ENCODE measurements around the gene NEUROD2. TPM values are rescaled to one million over a fixed set of nuclear protein-coding genes. Genes with fewer than 3 reads are reported as not detected.
A peak's percentile ranks its signal among the peaks of the same experiment; 100 is the strongest.

NEUROD2 gene
- total and polyA plus RNA-seq, 7 experiments from 2014 or later = not detected

- no peak for DNase-seq
- peak overlapping the region in 3 of 10 donors; percentile 5 to 61 (median 17) for H3K4me3 Mint-ChIP-seq
- peaks cover 4 to 10% of the 10 kb centered on the region in 2 donors for H3K4me1 ChIP-seq (ENCODE audit: control insufficient read depth in 2 of 2, insufficient read depth in 2 of 2, low read length in 2 of 2)
- peaks cover 24 to 68% (median 56%) of the 10 kb centered on the region in 7 donors for H3K4me1 Mint-ChIP-seq
- H3K9me3 Mint-ChIP-seq = no peaks in the 10 kb centered on the region
- H3K27ac Mint-ChIP-seq = peak overlapping the region in 8 of 9 donors; percentile 32 to 82 (median 66)
- ChIA-PET POLR2A (interaction anchor here (0.5 to 1.4 kb wide), 3 partner anchors 14 to 80 kb away, joined by 4 to 9 read pairs (median 5); no protein-coding TSS in a partner anchor), CTCF (interaction anchor here (0.6 to 3.5 kb wide), 11 partner anchors 11 to 373 kb away, joined by 3 to 15 read pairs (median 3); no protein-coding TSS in a partner anchor)
- H3K27ac ChIP-seq (ENCODE audit: low read depth, low read length) = no peak overlapping the region
- intact Hi-C loops (cut with micrococcal nuclease) = loop anchor here in 1 of 2 donors (2.0 kb wide), 1 partner anchor 29 kb away; no protein-coding TSS in a partner anchor
- no peak overlapping the region for H3K4me3 ChIP-seq (ENCODE audit: low read length)
- no peaks in the 10 kb centered on the region for H3K27me3 ChIP-seq (ENCODE audit: control insufficient read depth in 2 of 2, insufficient read depth in 2 of 2, low read length in 2 of 2)
- peaks cover 0 to 32% (median 0%) of the 10 kb centered on the region in 3 experiments for H3K36me3 ChIP-seq (ENCODE audit: control insufficient read depth in 2 of 3, insufficient read depth in 3 of 3, low read length in 3 of 3)
- no peaks in the 10 kb centered on the region for H3K27me3 Mint-ChIP-seq
- H3K9me3 ChIP-seq (ENCODE audit: control insufficient read depth in 2 of 3, low read length in 3 of 3) = no peaks in the 10 kb centered on the region
- ATAC-seq = no peak
- H3K36me3 Mint-ChIP-seq = peaks cover 0 to 18% (median 0%) of the 10 kb centered on the region in 5 donors
Observed at GRCh38 chr17:39651923-39652586, 44.3 kb upstream of the NEUROD2 start.

GRCh38 chr17:39650121-39650579, 42.4 kb upstream of the NEUROD2 start:
- peaks cover 23 to 72% (median 55%) of the 10 kb centered on the region in 7 donors for H3K4me1 Mint-ChIP-seq
- peaks cover 0 to 12% (median 0%) of the 10 kb centered on the region in 5 donors for H3K36me3 Mint-ChIP-seq
- H3K27me3 Mint-ChIP-seq = no peaks in the 10 kb centered on the region
- Histone ChIP-seq H3K4me3 (ENCODE audit: low read length) (no peak overlapping the region), H3K36me3 (ENCODE audit: control insufficient read depth in 2 of 3, insufficient read depth in 3 of 3, low read length in 3 of 3) (peaks cover 0 to 27% (median 0%) of the 10 kb centered on the region in 3 experiments), H3K4me1 (ENCODE audit: control insufficient read depth in 2 of 2, insufficient read depth in 2 of 2, low read length in 2 of 2) (peaks cover 4 to 10% of the 10 kb centered on the region in 2 donors), H3K27ac (ENCODE audit: low read depth, low read length) (no peak overlapping the region), H3K9me3 (ENCODE audit: control insufficient read depth in 2 of 3, low read length in 3 of 3) (no peaks in the 10 kb centered on the region), H3K27me3 (ENCODE audit: control insufficient read depth in 2 of 2, insufficient read depth in 2 of 2, low read length in 2 of 2) (no peaks in the 10 kb centered on the region)
- no peak for ATAC-seq
- H3K4me3 Mint-ChIP-seq = no peak overlapping the region
- CTCF ChIA-PET = interaction anchor here (1.2 kb wide), 3 partner anchors 11 to 28 kb away, joined by 3 to 4 read pairs (median 4); no protein-coding TSS in a partner anchor
- POLR2A ChIA-PET = interaction anchor here (1.1 kb wide), 1 partner anchor 8 kb away, joined by 3 read pairs; no protein-coding TSS in a partner anchor
- no peaks in the 10 kb centered on the region for H3K9me3 Mint-ChIP-seq
- H3K27ac Mint-ChIP-seq = peak overlapping the region in 8 of 9 donors; percentile 39 to 89 (median 72)
- intact Hi-C loops (cut with micrococcal nuclease) = no loop called here
- DNase-seq = no peak

- no peaks in the 10 kb centered on the region for H3K9me3 Mint-ChIP-seq
- peaks cover 21 to 74% (median 57%) of the 10 kb centered on the region in 7 donors for H3K4me1 Mint-ChIP-seq
- no peak overlapping the region for H3K4me3 ChIP-seq (ENCODE audit: low read length)
- POLR2A ChIA-PET = interaction anchor here (0.7 to 1.4 kb wide), 3 partner anchors 9 to 277 kb away, joined by 3 read pairs; no protein-coding TSS in a partner anchor
- peaks cover 0 to 24% (median 0%) of the 10 kb centered on the region in 3 experiments for H3K36me3 ChIP-seq (ENCODE audit: control insufficient read depth in 2 of 3, insufficient read depth in 3 of 3, low read length in 3 of 3)
- H3K36me3 Mint-ChIP-seq = peaks cover 0 to 12% (median 0%) of the 10 kb centered on the region in 5 donors
- peak overlapping the region in 7 of 9 donors; percentile 9 to 70 (median 49) for H3K27ac Mint-ChIP-seq
- no peaks in the 10 kb centered on the region for H3K27me3 ChIP-seq (ENCODE audit: control insufficient read depth in 2 of 2, insufficient read depth in 2 of 2, low read length in 2 of 2)
- CTCF ChIA-PET = interaction anchor here (1.3 to 1.5 kb wide), 2 partner anchors 14 to 17 kb away, joined by 3 to 4 read pairs; no protein-coding TSS in a partner anchor
- H3K4me1 ChIP-seq (ENCODE audit: control insufficient read depth in 2 of 2, insufficient read depth in 2 of 2, low read length in 2 of 2) = peaks cover 4 to 5% of the 10 kb centered on the region in 2 donors
- intact Hi-C loops (cut with micrococcal nuclease) = no loop called here
- no peaks in the 10 kb centered on the region for H3K9me3 ChIP-seq (ENCODE audit: control insufficient read depth in 2 of 3, low read length in 3 of 3)
- H3K27me3 Mint-ChIP-seq = no peaks in the 10 kb centered on the region
- no peak for DNase-seq
- H3K27ac ChIP-seq (ENCODE audit: low read depth, low read length) = no peak overlapping the region
- no peak overlapping the region for H3K4me3 Mint-ChIP-seq
- no peak for ATAC-seq
Observed at GRCh38 chr17:39648616-39649366, 41.1 kb upstream of the NEUROD2 start.

- DNase-seq = no peak
- Histone ChIP-seq H3K27me3 (ENCODE audit: control insufficient read depth in 2 of 2, insufficient read depth in 2 of 2, low read length in 2 of 2) (no peaks in the 10 kb centered on the region), H3K9me3 (ENCODE audit: control insufficient read depth in 2 of 3, low read length in 3 of 3) (no peaks in the 10 kb centered on the region), H3K4me3 (ENCODE audit: low read length) (no peak overlapping the region), H3K4me1 (ENCODE audit: control insufficient read depth in 2 of 2, insufficient read depth in 2 of 2, low read length in 2 of 2) (peaks cover under 1 to 17% of the 10 kb centered on the region in 2 donors), H3K36me3 (ENCODE audit: control insufficient read depth in 2 of 3, insufficient read depth in 3 of 3, low read length in 3 of 3) (peaks cover 0 to 20% (median 0%) of the 10 kb centered on the region in 3 experiments), H3K27ac (ENCODE audit: low read depth, low read length) (no peak overlapping the region)
- CTCF ChIA-PET = interaction anchor here (0.8 to 1.3 kb wide), 2 partner anchors 15 to 24 kb away, joined by 3 read pairs; no protein-coding TSS in a partner anchor
- no peak for ATAC-seq
- H3K9me3 Mint-ChIP-seq = no peaks in the 10 kb centered on the region
- intact Hi-C loops (cut with micrococcal nuclease) = no loop called here
- H3K27ac Mint-ChIP-seq = peak overlapping the region in 3 of 9 donors; percentile 33 to 57 (median 41)
- H3K4me3 Mint-ChIP-seq = no peak overlapping the region
- H3K27me3 Mint-ChIP-seq = no peaks in the 10 kb centered on the region
- H3K36me3 Mint-ChIP-seq = peaks cover 0 to 12% (median 0%) of the 10 kb centered on the region in 5 donors
- peaks cover 30 to 78% (median 60%) of the 10 kb centered on the region in 7 donors for H3K4me1 Mint-ChIP-seq
- POLR2A ChIA-PET = interaction anchor here (0.9 to 1.4 kb wide), 2 partner anchors 9 to 10 kb away, joined by 3 to 4 read pairs; no protein-coding TSS in a partner anchor
Observed at GRCh38 chr17:39647256-39647655, 39.5 kb upstream of the NEUROD2 start.

GRCh38 chr17:39643271-39643670, 35.6 kb upstream of the NEUROD2 start:
- no peak overlapping the region for H3K27ac ChIP-seq (ENCODE audit: low read depth, low read length)
- Mint-ChIP-seq H3K27me3 (no peaks in the 10 kb centered on the region), H3K27ac (peak overlapping the region in 4 of 9 donors; percentile 19 to 55 (median 38)), H3K36me3 (peaks cover 0 to 7% (median 0%) of the 10 kb centered on the region in 5 donors), H3K4me3 (peak overlapping the region in 3 of 10 donors; percentile 2 to 13 (median 8)), H3K9me3 (no peaks in the 10 kb centered on the region), H3K4me1 (peaks cover 52 to 84% (median 69%) of the 10 kb centered on the region in 7 donors)
- DNase-seq = no peak
- no peak for ATAC-seq
- intact Hi-C loops (cut with micrococcal nuclease) = no loop called here
- ChIA-PET CTCF (interaction anchor here (0.6 to 1.5 kb wide), 4 partner anchors 9 to 22 kb away, joined by 3 to 5 read pairs (median 4); no protein-coding TSS in a partner anchor), POLR2A (no interaction called here)
- peaks cover 29 to 46% of the 10 kb centered on the region in 2 donors for H3K4me1 ChIP-seq (ENCODE audit: control insufficient read depth in 2 of 2, insufficient read depth in 2 of 2, low read length in 2 of 2)
- H3K36me3 ChIP-seq (ENCODE audit: control insufficient read depth in 2 of 3, insufficient read depth in 3 of 3, low read length in 3 of 3) = peaks cover 0 to 15% (median 0%) of the 10 kb centered on the region in 3 experiments
- no peaks in the 10 kb centered on the region for H3K9me3 ChIP-seq (ENCODE audit: control insufficient read depth in 2 of 3, low read length in 3 of 3)
- H3K27me3 ChIP-seq (ENCODE audit: control insufficient read depth in 2 of 2, insufficient read depth in 2 of 2, low read length in 2 of 2) = no peaks in the 10 kb centered on the region
- H3K4me3 ChIP-seq (ENCODE audit: low read length) = no peak overlapping the region

Data from naive thymus-derived CD4-positive, alpha-beta T cell (primary cell).